GM18511 (cell line): ENCODE measurements around the gene GNAO1.

Experiments
- ATAC-seq: cut with Tn5 transposase; IDR thresholded peaks from one replicate; pipeline ENCODE4 v1.9.1; 2021; ENCODE audit warnings: mild to moderate bottlenecking, moderate library complexity; ENCODE audit not compliant: unreplicated experiment

Gene GNAO1

GRCh38 chr16:56344518-56345405 is 153.5 kb downstream of the GNAO1 start:
- ATAC-seq = no peak

DNA sequence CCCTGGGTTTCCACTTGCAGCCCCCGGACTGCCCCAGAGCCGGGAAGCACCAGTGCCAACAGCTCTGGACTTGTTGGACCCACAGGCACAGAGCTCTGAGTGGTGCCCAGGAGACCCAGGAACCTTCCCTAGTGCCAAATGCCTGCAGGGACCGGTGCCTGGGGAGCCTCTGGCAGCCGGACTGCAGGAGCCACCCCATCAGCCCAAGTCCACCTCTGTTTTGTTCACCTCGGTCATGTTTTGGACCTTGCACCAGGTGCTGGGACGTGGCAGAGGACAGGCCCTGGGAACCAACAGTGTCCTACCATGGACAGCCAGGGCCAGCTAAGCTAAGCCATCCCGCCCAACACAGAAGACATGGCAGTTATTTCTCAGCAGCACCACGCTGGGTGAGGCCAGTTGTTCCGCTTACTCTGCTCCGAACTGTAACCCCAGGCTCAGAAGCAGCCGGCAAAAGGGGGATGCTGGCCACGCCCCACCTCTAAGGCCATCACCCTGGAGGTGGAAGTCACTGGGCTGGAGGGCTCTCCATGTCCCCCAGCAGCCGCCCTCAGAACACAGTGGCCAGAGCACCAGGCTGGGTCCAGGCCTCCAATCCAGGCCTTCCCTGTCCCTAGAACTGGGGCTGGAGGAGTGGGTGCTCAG is 154.2 kb downstream of the GNAO1 start:
- ATAC-seq = no peak

- no peak for ATAC-seq
Measured at GRCh38 chr16:56346131-56346890, 155.0 kb downstream of the GNAO1 start.

- no peak for ATAC-seq
Measured at GRCh38 chr16:56347166-56347565, 155.9 kb downstream of the GNAO1 start.

GRCh38 chr16:56347670-56348069 is 156.4 kb downstream of the GNAO1 start:
- no peak for ATAC-seq

DNA sequence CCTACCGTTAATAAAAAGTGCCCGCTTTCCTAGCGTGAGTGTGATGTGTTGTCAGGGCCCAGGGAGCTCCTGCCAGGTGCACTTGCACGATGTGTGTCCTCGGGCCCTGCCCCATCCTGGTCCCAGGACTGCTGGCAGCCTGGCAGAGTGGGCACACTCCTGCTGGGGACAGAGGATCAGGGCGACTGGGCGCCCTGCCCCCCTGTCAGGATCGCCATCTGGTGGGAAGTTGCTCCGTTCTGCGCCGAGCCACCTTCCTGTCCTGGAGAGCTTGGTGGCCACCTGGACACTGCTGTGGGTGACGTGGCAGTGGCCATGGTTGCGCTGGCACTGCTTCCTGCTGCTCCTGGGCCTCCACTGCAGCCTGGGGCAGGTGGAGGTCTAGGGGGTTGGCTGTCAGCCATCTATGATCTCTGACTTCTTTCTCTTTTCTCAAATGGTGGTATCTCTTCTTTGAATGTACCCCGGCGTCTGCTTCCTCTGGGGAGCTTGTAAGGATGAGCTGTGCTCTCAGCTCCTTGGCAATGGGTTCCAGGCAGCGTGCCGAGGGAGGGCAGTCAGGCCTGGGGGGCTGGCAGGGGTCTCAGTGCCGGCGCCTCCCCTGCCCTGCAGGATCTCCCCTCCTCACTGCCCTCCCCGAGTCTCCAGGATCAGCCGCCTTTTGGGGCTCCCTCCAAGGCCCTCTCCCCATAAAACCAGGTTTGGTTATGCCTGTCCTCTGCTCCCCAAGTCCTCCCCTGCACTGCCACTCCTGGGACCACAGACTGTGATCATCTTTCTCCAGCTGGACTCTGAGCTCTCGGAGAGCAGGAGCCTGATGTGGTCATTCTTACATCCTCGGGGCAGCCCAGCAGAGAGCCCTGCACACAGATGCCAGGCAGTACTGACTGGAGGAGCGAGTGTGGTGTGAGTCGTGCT is 157.1 kb downstream of the GNAO1 start:
- ATAC-seq = no peak

GRCh38 chr16:56349086-56349415 is 157.8 kb downstream of the GNAO1 start:
- no peak for ATAC-seq

DNA sequence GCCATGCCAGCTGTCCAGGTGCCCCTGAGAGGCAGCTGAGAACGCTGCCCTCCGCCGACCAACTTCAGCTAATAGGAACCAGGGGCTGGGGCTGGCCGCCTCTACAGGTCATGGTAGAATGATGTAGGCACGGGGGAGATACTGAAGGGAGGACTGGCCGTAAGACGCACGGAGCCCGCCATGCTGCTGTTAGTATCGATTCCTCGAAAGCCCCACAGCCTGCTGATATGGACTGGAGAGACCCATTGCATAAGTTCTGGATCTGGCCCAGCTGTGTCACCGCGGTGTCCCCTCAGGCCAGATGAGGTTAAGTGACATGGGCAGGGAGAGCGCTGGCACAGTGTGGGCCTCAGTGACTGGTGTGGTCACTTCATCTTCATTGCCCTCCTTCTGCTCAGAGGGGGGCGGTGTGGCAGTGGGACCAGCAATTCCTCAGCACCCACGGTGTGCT is 158.4 kb downstream of the GNAO1 start:
- ATAC-seq = no peak

GRCh38 chr16:56350491-56351405 is 159.5 kb downstream of the GNAO1 start:
- no peak for ATAC-seq

DNA sequence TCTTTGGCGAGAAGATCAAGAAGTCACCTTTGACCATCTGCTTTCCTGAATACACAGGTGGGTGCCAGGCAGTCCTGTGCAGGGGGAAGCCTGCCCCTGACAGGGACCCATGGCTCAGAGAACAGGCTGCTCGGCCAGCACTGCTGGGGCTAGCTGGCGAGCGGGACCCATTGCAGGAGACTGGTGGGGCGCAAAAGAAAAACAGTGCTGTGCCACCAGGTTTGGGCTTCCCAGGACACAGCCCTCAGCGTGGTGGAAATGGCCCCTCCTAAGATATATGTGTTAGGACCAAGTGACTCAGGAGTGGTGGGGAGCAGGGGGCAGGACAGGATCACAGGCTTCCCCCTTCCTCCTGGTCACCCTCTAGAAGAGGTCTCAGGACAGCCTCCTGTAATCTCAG is 160.2 kb downstream of the GNAO1 start:
- no peak for ATAC-seq

- ATAC-seq = no peak
Measured at GRCh38 chr16:56352351-56353053, 161.2 kb downstream of the GNAO1 start.

DNA sequence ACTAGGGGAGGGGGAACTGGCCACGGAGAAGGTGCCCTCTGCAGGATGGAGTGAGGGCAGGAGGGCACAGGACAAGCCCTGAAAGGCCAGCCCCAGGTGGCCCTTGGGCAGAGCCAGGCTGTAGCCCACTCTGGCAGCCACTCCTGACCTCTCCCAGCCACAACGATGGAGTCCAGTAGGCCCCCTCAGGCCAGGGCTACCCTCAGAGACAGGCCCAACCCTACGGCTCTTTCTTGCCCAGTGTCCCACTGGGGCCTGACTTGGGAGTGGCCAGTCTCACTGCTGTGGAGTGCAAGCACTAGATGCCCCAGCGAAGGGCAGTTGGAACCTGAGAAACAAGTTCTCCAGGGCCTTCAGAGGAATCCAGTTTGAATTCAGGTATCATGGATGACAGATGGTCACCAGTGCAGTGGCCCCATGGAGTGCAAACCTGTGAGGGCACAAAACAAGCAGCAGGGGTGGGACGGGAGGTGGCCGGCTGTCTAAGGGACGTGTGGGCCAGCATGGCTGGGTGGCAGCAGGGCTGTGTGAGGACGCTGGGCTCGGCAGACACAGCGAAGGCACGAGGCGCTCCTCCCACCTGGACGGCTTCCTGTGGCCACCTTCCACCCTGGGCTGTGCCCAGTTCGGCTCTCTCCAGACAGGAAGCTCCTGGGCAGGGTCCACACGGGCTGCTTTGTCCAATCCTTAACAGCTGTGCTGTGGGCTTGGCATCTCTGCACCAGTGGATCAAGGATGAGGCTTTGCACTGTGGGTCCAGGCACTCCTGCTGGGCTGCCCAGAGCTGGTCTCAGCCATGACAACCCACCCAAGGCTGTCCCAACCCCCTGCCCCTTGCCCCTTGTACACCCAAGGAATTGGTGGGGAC is 162.0 kb downstream of the GNAO1 start:
- no peak for ATAC-seq

DNA sequence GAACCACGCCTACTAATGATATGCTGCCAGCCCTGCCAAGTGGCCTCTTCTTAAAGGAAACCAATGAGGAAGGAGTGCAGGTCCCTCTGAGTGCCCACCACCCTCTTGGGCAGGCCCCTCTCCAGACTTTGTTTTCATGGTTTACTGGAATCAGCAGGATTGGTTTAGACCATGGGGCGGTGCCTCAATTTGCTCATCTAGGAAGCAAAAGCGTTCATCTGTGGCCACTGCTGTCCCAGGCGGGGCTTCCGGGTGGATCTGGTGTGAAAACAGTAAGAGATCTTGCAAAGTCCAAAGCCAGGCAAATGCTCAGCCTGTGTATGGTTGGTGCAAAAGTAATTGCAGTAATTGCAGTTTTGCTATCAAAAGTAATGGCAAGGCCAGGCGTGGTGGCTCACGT is 162.7 kb downstream of the GNAO1 start:
- no peak for ATAC-seq

- no peak for ATAC-seq
Measured at GRCh38 chr16:56354746-56355145, 163.5 kb downstream of the GNAO1 start.

DNA sequence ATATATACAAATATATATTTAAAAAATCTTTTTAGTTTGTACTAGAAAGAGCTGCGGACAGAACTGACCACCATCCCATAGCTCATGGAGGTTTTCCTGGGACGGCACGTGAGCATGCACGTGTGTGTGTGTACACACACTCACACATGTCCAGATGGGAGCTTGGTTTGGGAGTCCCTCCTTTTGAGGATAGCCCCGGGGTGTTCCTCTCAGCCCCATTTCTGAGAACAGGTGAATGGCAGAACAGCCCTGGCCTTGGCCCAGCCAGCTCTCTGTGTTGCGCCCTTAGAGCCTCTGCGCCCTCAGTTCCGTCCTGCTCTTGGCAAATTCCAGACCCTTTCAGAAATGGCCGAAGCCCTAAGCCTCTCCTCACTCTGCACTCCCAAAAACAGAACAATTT is 163.9 kb downstream of the GNAO1 start:
- no peak for ATAC-seq

- ATAC-seq = no peak
Measured at GRCh38 chr16:56355786-56356275, 164.5 kb downstream of the GNAO1 start.

GRCh38 chr16:56356276-56357240 is 165.3 kb downstream of the GNAO1 start:
- peak; percentile 88 for ATAC-seq
